Measurements from ENCODE around the gene MOB3A. TPM values are rescaled to one million over a fixed set of nuclear protein-coding genes. Genes with fewer than 3 reads are reported as not detected.

The MOB3A gene
- total and polyA plus RNA-seq, 2 experiments from 2014 or later: 2.9 to 5.9 TPM

- Histone ChIP-seq H4K20me1 (replicated peaks; ENCODE audit: insufficient read depth) (peaks cover 25% of the 10 kb centered on the region), H3K36me3 (ENCODE audit: insufficient read depth) (peaks cover 38% of the 10 kb centered on the region), H3K27ac (ENCODE audit: low read depth) (no peak overlapping the region), H2AFZ (no peak overlapping the region), H3K4me2 (no peak overlapping the region), H3K27me3 (ENCODE audit: insufficient read depth) (no peaks in the 10 kb centered on the region), H3F3A (replicated peaks; ENCODE audit: low read depth) (peaks cover 4% of the 10 kb centered on the region; the same call in 1 of the 2 replicates), H3K4me3 (no peak overlapping the region), H3K79me2 (replicated peaks; ENCODE audit: insufficient read depth) (no peaks in the 10 kb centered on the region; the same call in 1 of the 2 replicates), H3K4me1 (ENCODE audit: insufficient read depth) (no peaks in the 10 kb centered on the region), H3K9me2 (ENCODE audit: insufficient read depth) (no peaks in the 10 kb centered on the region)
- H3K4me3 Mint-ChIP-seq: no peak overlapping the region
- no peak for DNase-seq (ENCODE audit: low spot score)
- H3K4me1 Mint-ChIP-seq: no peaks in the 10 kb centered on the region
- no peak overlapping the region for H3K27ac Mint-ChIP-seq
- no peak for TF ChIP-seq CREB1 (CRISPR knock-in tag; IDR thresholded peaks at IDR 0.05; ENCODE audit: low read depth)
- TF ChIP-seq EZH2 (IDR thresholded peaks at IDR 0.05; ENCODE audit: low read depth, unreplicated experiment): no peak
- TF ChIP-seq ETS1 (IDR thresholded peaks at IDR 0.05): no peak
- no peak for TF ChIP-seq STAT1 (IDR thresholded peaks at IDR 0.05; ENCODE audit: unreplicated experiment)
- no peak for TF ChIP-seq ZNF462 (CRISPR knock-in tag; IDR thresholded peaks at IDR 0.05)
- H3K36me3 Mint-ChIP-seq (ENCODE audit: low read depth): peaks cover 86% of the 10 kb centered on the region
- ATAC-seq: no peak
- no peaks in the 10 kb centered on the region for H3K9me3 Mint-ChIP-seq
- H3K27me3 Mint-ChIP-seq (ENCODE audit: insufficient read depth, low read depth, poor library complexity): peaks cover 8% of the 10 kb centered on the region
These were observed 26.9 kb upstream of the MOB3A start for GRCh38 chr19:2122982-2123381.

- no peak for TF ChIP-seq EZH2phosphoT487 (IDR thresholded peaks at IDR 0.05; ENCODE audit: unreplicated experiment)
- TF ChIP-seq REST (IDR thresholded peaks at IDR 0.05; ENCODE audit: unreplicated experiment): no peak
- no peak for TF ChIP-seq ZNF114 (CRISPR knock-in tag; IDR thresholded peaks at IDR 0.05)
- Mint-ChIP-seq H3K36me3 (ENCODE audit: low read depth) (peaks cover 84% of the 10 kb centered on the region), H3K9me3 (no peaks in the 10 kb centered on the region), H3K27ac (no peak overlapping the region), H3K4me3 (no peak overlapping the region), H3K4me1 (no peaks in the 10 kb centered on the region), H3K27me3 (ENCODE audit: insufficient read depth, low read depth, poor library complexity) (peaks cover 8% of the 10 kb centered on the region)
- no peak overlapping the region for H2AFZ ChIP-seq
- H3K4me2 ChIP-seq: no peak overlapping the region
- no peaks in the 10 kb centered on the region for H3K4me1 ChIP-seq (ENCODE audit: insufficient read depth)
- H3K27ac ChIP-seq (ENCODE audit: low read depth): no peak overlapping the region
- H3K79me2 ChIP-seq (replicated peaks; ENCODE audit: insufficient read depth): no peaks in the 10 kb centered on the region; the same call in 1 of the 2 replicates
- ATAC-seq: no peak
- H3K36me3 ChIP-seq (ENCODE audit: insufficient read depth): peaks cover 38% of the 10 kb centered on the region
- H3K4me3 ChIP-seq: no peak overlapping the region
- DNase-seq (ENCODE audit: low spot score): no peak
- peaks cover 4% of the 10 kb centered on the region; the same call in 1 of the 2 replicates for H3F3A ChIP-seq (replicated peaks; ENCODE audit: low read depth)
- no peaks in the 10 kb centered on the region for H3K9me2 ChIP-seq (ENCODE audit: insufficient read depth)
- H3K27me3 ChIP-seq (ENCODE audit: insufficient read depth): no peaks in the 10 kb centered on the region
- peaks cover 25% of the 10 kb centered on the region for H4K20me1 ChIP-seq (replicated peaks; ENCODE audit: insufficient read depth)
These were observed 26.1 kb upstream of the MOB3A start for GRCh38 chr19:2122251-2122650.
